Mammary epithelial cell (primary cell): ENCODE results near the gene KRT75.

Experiments used
- EZH2 ChIP-seq: IDR thresholded peaks from 2 replicates; pipeline ENCODE4 v1.6.1; 2012; ENCODE audit warnings: low read length, inconsistent platforms, borderline replicate concordance
- TF ChIP-seq, protein P1 (sequence below), 2 donors: IDR thresholded peaks in 1 of 2; conservative IDR thresholded peaks in 1 of 2; 2 replicates each; pipeline ENCODE4 v1.5.1; 2011 to 2012; ENCODE audit warnings: inconsistent platforms in 2 of 2, low read length in 2 of 2, mild to moderate bottlenecking in 2 of 2, control low read depth in 1 of 2, low read depth in 1 of 2; ENCODE audit not compliant: insufficient read depth in 1 of 2; ENCODE audit errors: extremely low read depth in 1 of 2

DNA sequence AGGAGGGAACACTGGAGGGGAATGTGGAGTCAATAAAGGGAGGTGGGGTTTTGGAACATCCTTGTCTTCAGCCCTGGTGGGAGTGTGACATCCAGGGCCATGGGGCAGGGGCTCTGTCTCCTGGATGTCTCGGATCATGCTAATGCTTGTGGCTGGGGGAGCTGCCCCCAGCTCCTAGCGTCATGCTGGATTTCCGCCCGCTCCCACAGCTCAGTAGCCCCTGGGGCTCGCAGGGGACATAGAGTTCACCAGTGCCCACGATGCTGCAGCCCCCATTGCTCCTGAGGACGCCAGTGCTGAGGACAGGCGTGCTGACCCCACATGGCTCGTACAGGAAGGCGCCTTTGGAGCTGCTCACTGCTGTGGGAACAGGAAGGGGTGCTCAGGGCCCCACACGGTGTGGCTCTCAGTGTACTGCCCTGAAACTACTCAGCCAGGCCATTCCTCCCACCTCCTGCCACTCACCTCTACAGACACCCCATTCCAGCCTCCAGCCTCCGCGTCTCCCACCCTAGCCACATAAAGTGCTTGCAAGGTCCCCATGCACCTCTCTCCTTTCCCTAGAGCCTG is 39.2 kb downstream of the KRT75 start:
- TF ChIP-seq, protein P1, sequence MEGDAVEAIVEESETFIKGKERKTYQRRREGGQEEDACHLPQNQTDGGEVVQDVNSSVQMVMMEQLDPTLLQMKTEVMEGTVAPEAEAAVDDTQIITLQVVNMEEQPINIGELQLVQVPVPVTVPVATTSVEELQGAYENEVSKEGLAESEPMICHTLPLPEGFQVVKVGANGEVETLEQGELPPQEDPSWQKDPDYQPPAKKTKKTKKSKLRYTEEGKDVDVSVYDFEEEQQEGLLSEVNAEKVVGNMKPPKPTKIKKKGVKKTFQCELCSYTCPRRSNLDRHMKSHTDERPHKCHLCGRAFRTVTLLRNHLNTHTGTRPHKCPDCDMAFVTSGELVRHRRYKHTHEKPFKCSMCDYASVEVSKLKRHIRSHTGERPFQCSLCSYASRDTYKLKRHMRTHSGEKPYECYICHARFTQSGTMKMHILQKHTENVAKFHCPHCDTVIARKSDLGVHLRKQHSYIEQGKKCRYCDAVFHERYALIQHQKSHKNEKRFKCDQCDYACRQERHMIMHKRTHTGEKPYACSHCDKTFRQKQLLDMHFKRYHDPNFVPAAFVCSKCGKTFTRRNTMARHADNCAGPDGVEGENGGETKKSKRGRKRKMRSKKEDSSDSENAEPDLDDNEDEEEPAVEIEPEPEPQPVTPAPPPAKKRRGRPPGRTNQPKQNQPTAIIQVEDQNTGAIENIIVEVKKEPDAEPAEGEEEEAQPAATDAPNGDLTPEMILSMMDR (conservative IDR thresholded peaks at IDR 0.05 in 1 of 2, IDR thresholded peaks at IDR 0.05 in 1 of 2; ENCODE audit: extremely low read depth in 1 of 2, insufficient read depth in 1 of 2, low read depth in 1 of 2, low read length in 2 of 2), result no peak
- no peak for TF ChIP-seq EZH2
